GM18519 (cell line): ENCODE results near the gene CAND2.
"Not testable (repeated sequence)": the region's sequence is repeated elsewhere in the genome, so short reads cannot be mapped to it uniquely, and the experiment has no call there.

Source experiments
- ATAC-seq: cut with Tn5 transposase; IDR thresholded peaks from one replicate; pipeline ENCODE4 v1.9.1; 2021; ENCODE audit warnings: mild to moderate bottlenecking, moderate library complexity; ENCODE audit not compliant: unreplicated experiment, low FRiP score

The CAND2 gene

GRCh38 chr3:12845811-12846210 is 49.3 kb downstream of the CAND2 start:
- ATAC-seq = no peak

- ATAC-seq = no peak
These were observed 55.7 kb downstream of the CAND2 start for GRCh38 chr3:12852201-12852600.

DNA sequence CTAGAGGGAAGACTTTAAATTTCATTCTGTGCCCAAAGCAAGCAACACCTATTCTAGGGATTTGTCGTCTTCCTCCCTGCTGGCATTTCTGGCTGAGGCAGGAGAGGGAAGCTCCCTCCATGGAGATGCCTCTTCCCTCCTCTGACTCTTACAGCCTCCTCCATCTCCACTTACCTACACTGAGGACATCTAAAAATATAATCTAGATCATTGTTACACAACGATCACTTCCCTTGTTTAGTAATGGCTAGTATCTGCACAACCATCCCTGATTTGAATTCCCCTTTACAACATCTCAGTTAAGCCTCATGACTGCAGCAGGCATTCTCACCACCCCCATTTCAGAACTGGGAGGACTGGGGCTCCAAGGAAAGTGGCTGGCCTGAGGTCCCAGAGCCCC is 57.4 kb downstream of the CAND2 start:
- not testable (repeated sequence) for ATAC-seq

- no peak for ATAC-seq
These were observed 58.1 kb downstream of the CAND2 start for GRCh38 chr3:12854565-12854964.

- no peak for ATAC-seq
These were observed 60.1 kb downstream of the CAND2 start for GRCh38 chr3:12856626-12857025.

- no peak for ATAC-seq
These were observed 63.4 kb downstream of the CAND2 start for GRCh38 chr3:12859840-12860239.

- no peak for ATAC-seq
These were observed 65.1 kb downstream of the CAND2 start for GRCh38 chr3:12861611-12862010.

GRCh38 chr3:12862387-12862786 is 65.9 kb downstream of the CAND2 start:
- ATAC-seq = no peak

DNA sequence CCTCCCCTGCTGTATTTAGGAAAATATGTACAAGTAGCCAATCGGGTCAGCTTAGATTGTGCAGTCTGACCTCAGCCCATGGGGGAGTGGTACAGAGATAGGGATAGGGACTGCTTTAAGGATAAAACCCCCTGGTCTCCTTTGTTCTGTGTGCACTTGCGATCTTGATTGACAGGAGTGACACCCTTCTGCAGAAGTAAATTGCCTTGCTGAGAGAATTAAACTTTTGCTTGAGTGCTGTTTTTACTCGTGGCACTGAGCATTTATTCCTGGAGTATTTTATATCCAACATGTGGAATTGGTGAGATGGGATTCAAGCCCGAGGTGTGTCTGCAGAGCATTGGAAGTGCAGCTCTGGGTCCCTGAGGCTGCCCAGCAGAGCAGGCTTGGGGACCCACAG is 68.8 kb downstream of the CAND2 start:
- no peak for ATAC-seq

GRCh38 chr3:12866836-12867235 is 70.4 kb downstream of the CAND2 start:
- no peak for ATAC-seq

- ATAC-seq = no peak
These were observed 71.9 kb downstream of the CAND2 start for GRCh38 chr3:12868039-12869034.

GRCh38 chr3:12869035-12869621 is 72.6 kb downstream of the CAND2 start:
- ATAC-seq = no peak

GRCh38 chr3:12870942-12871341 is 74.5 kb downstream of the CAND2 start:
- no peak for ATAC-seq

- no peak for ATAC-seq
These were observed 75.0 kb downstream of the CAND2 start for GRCh38 chr3:12871404-12871983.

DNA sequence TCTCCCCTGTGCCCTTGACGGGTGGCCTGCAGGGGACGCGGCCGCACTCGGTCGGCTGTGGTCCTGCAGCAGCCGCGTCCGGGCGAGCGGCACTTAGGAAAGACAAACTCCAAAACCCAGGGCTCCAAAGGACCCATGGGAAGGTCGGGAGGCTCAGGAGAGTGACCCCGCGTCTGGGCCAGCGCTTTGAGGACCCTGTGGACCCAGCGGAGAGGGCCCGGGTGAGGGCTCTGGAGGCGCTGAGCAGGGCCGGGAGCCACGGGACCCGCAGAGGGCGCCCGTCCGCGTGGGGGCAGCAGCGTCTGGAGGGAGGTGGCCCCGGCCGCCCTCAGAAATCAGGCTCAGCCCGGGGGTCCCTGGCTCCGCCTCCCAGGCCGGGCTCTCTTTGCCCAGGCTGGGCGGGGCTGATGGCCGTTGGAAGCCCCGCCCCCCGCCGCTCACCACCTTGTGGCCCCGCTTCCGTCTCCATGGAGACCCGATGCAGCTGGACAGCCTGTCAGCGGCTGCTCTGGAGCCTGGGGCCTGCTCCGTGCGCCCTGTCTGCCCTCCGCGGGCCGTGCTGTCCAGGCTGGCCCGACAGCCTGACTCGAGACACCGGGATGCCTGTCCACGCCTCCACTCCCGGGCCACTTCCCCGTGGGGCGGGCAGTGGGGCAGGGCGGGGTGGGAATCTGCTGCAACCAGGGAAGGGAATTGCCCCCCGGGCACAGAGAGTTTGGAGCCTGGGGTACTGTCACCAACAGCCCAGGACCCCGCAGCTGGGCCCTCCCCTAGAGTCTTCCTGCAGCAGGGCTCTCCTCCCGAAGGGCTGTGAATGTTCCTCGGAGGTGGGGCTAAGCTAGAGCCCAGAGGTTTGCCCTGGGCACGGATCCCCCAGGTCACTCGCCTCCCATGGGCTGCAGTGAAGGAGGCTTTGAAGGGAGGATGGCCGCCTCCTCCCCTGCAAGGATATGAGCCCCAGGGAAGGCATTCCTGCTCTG is 79.7 kb downstream of the CAND2 start:
- ATAC-seq = no peak

- ATAC-seq = no peak
These were observed 80.6 kb downstream of the CAND2 start for GRCh38 chr3:12877040-12877439.

- ATAC-seq = no peak
These were observed 81.7 kb downstream of the CAND2 start for GRCh38 chr3:12878141-12878574.

DNA sequence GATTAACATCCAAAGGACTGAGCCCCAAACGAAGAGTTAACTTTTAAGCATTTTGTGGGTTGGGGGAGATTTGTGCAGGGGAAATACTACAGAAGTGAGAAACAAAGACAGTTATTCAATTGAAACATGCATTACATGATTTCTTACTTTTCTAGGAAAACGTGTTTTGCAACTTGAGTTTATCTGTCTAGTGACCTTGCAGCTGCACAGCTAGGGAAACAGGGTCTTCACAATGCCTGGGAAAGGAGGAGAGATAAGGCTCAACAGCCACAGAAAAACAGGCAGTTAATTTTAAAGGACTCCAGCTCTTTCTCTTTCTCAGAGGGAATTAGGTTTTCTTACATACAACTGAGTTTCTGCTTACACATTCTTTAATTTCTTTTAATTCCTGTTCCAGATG is 82.3 kb downstream of the CAND2 start:
- not testable (repeated sequence) for ATAC-seq

DNA sequence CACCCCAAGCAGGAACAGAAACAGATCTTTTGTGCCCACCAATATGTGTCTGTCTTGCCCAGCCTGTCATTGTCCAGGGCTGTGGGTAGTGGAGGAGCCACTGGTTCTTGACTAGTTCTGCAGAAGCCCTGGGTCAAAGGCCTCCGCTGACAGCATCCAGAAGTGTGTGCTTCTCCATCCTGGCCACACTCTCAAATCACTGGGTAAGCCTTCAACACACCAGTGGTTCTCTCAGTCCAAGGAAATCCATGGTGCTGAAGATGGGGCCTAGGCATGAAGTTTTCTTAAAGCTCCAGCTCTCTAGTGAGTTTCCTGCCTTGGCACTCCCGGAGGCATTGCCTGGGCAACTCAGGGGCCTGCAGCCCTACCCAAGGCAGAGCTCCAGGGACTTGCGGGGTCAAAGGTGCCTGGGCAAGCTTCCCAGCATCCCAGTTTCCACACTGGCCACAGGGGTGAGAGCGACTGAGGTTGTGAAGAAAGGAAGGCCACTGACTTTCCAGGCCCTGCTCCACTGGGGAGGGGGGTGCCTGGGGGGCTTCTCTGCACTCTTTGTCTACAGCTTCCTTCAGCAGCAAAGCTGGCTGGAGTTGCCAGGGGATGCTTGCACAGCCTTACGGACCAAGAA is 82.8 kb downstream of the CAND2 start:
- no peak for ATAC-seq

DNA sequence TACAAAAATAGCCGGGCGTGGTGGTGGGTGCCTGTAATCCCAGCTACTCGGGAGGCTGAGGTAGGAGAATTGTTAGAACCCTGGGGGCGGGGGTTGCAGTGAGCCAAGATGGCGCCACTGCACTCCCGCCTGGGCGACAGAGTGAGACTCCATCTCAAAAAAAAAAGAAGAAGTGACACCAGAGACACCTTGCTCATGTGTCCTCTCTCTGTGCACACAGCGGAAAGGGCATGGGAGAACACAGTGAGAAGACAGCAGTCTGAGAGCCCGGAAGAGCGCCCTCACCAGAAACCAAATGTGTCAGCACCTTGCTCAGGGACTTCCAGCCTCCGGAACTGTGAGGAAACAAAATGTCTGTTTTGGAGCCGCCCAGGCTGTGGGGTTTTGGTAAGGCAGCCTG is 85.4 kb downstream of the CAND2 start:
- ATAC-seq = peak; percentile 45
